Measurements from ENCODE around the gene OGFR.
"Not testable (repeated sequence)": the region's sequence is repeated elsewhere in the genome, so short reads cannot be mapped to it uniquely, and the experiment has no call there.

The OGFR gene

GRCh38 chr20:62838128-62838891 is 33.7 kb downstream of the OGFR start:
- DNase-seq (ENCODE audit: low read depth in 2 of 2) = no peak

GRCh38 chr20:62839261-62839660 is 34.6 kb downstream of the OGFR start:
- no peak for DNase-seq (ENCODE audit: low read depth in 2 of 2)

GRCh38 chr20:62839816-62840215 is 35.2 kb downstream of the OGFR start:
- no peak for DNase-seq (ENCODE audit: low read depth in 2 of 2)

- no peak for DNase-seq (ENCODE audit: low read depth in 2 of 2)
Observed at GRCh38 chr20:62840244-62841197, 35.9 kb downstream of the OGFR start.

GRCh38 chr20:62841705-62842212 is 37.1 kb downstream of the OGFR start:
- no peak for DNase-seq (ENCODE audit: low read depth in 2 of 2)

GRCh38 chr20:62843656-62844055 is 39.0 kb downstream of the OGFR start:
- no peak for DNase-seq (ENCODE audit: low read depth in 2 of 2)

GRCh38 chr20:62844182-62844581 is 39.5 kb downstream of the OGFR start:
- DNase-seq (ENCODE audit: low read depth in 2 of 2) = no peak

- no peak for DNase-seq (ENCODE audit: low read depth in 2 of 2)
Observed at GRCh38 chr20:62845416-62846160, 41.0 kb downstream of the OGFR start.

- no peak for DNase-seq (ENCODE audit: low read depth in 2 of 2)
Observed at GRCh38 chr20:62846166-62846890, 41.7 kb downstream of the OGFR start.

- DNase-seq (ENCODE audit: low read depth in 2 of 2) = not testable (repeated sequence)
Observed at GRCh38 chr20:62848917-62849316, 44.3 kb downstream of the OGFR start.

GRCh38 chr20:62849431-62849830 is 44.8 kb downstream of the OGFR start:
- DNase-seq (ENCODE audit: low read depth in 2 of 2) = no peak

- no peak for DNase-seq (ENCODE audit: low read depth in 2 of 2)
Observed at GRCh38 chr20:62850333-62850974, 45.8 kb downstream of the OGFR start.

- no peak for DNase-seq (ENCODE audit: low read depth in 2 of 2)
Observed at GRCh38 chr20:62852196-62852595, 47.6 kb downstream of the OGFR start.

- no peak for DNase-seq (ENCODE audit: low read depth in 2 of 2)
Observed at GRCh38 chr20:62852841-62853240, 48.2 kb downstream of the OGFR start.

GRCh38 chr20:62853304-62853703 is 48.7 kb downstream of the OGFR start:
- DNase-seq (ENCODE audit: low read depth in 2 of 2) = not testable (repeated sequence)

GRCh38 chr20:62854121-62854520 is 49.5 kb downstream of the OGFR start:
- DNase-seq (ENCODE audit: low read depth in 2 of 2) = no peak

GRCh38 chr20:62855120-62855519 is 50.5 kb downstream of the OGFR start:
- DNase-seq (ENCODE audit: low read depth in 2 of 2) = no peak

GRCh38 chr20:62856931-62857619 is 52.4 kb downstream of the OGFR start:
- DNase-seq (ENCODE audit: low read depth in 2 of 2) = no peak

- DNase-seq (ENCODE audit: low read depth in 2 of 2) = no peak
Observed at GRCh38 chr20:62858058-62858830, 53.6 kb downstream of the OGFR start.

Measured in stimulated activated CD4-positive, alpha-beta T cell treated with anti-CD3 and anti-CD28 coated beads, Interleukin-15, amount 100 ng/mL, for 48 hours (primary cell).